Measurements from ENCODE around the gene FUT8. TPM values are rescaled to one million over a fixed set of nuclear protein-coding genes. Genes with fewer than 3 reads are reported as not detected.

FUT8 gene
- total and polyA plus RNA-seq, 2 of the 8 experiments (the other 6 are each of a cell fraction or from before 2014, with no cell fraction given): 10.5 to 25.1 TPM

DNA sequence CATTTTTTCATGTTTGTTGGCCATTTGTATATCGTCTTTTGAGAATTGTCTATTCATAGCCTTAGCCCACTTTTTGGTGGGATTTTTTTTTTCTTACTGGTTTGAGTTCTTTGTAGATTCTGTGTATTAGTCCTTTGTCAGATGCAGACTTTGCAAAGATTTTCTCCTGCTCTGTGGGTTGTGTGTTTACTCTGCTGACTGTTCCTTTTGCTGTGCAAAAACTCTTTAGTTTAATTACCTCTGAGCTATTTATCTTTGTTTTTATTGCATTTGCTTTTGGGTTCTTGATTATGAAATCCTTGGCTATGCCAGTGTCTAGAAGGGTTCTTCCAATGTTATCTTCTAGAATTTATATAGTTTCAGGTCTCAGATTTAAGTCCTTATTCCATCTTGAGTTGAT is 220.0 kb downstream of the FUT8 start:
- CTCF ChIA-PET (ENCODE audit: partially characterized antibody): no interaction called here
- no peak for TF ChIP-seq EGR1 (IDR thresholded peaks at IDR 0.05; ENCODE audit: borderline replicate concordance, low read depth, low read length)
- TF ChIP-seq NRF1 (IDR thresholded peaks at IDR 0.05; ENCODE audit: low read depth, low read length): no peak
- TF ChIP-seq TAF1 (IDR thresholded peaks at IDR 0.05; ENCODE audit: low read depth, low read length): no peak
- TF ChIP-seq FOSL1 (IDR thresholded peaks at IDR 0.05; ENCODE audit: insufficient read depth, low read depth, low read length): no peak
- no peak for TF ChIP-seq TEAD4 (IDR thresholded peaks at IDR 0.05; ENCODE audit: low read depth, low read length)
- TF ChIP-seq, protein P1, sequence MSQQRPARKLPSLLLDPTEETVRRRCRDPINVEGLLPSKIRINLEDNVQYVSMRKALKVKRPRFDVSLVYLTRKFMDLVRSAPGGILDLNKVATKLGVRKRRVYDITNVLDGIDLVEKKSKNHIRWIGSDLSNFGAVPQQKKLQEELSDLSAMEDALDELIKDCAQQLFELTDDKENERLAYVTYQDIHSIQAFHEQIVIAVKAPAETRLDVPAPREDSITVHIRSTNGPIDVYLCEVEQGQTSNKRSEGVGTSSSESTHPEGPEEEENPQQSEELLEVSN (IDR thresholded peaks at IDR 0.05): no peak
- TF ChIP-seq, protein P2, sequence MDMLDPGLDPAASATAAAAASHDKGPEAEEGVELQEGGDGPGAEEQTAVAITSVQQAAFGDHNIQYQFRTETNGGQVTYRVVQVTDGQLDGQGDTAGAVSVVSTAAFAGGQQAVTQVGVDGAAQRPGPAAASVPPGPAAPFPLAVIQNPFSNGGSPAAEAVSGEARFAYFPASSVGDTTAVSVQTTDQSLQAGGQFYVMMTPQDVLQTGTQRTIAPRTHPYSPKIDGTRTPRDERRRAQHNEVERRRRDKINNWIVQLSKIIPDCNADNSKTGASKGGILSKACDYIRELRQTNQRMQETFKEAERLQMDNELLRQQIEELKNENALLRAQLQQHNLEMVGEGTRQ (IDR thresholded peaks at IDR 0.05; ENCODE audit: low read length): no peak
- TF ChIP-seq CBX8 (IDR thresholded peaks at IDR 0.05; ENCODE audit: borderline replicate concordance, low read depth, low read length): no peak
- TF ChIP-seq BACH1 (IDR thresholded peaks at IDR 0.05; ENCODE audit: low read length): no peak
- TF ChIP-seq EP300 (IDR thresholded peaks at IDR 0.05; ENCODE audit: borderline replicate concordance in 1 of 2, low read depth in 2 of 2, low read length in 2 of 2): no peak
- TF ChIP-seq, protein P3, sequence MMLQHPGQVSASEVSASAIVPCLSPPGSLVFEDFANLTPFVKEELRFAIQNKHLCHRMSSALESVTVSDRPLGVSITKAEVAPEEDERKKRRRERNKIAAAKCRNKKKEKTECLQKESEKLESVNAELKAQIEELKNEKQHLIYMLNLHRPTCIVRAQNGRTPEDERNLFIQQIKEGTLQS (IDR thresholded peaks at IDR 0.05; ENCODE audit: insufficient read depth, low read depth, low read length): no peak
- TF ChIP-seq GTF2F1 (IDR thresholded peaks at IDR 0.05; ENCODE audit: borderline replicate concordance, low read depth, low read length): no peak

More for the DNA sequence above, 220.0 kb downstream of the FUT8 start:
- no peak overlapping the region for H2BK120ac ChIP-seq (replicated peaks; ENCODE audit: low read depth, low read length)
- 100% methylated on average over 1 of the region's 1 CpG; no CpG with 5 or more reads in 1 of the 2 experiments for WGBS, 2 experiments (ENCODE audit: extremely low coverage in 1 of 2, insufficient coverage in 1 of 2, insufficient read length in 1 of 2, insufficient replicate concordance in 2 of 2, low coverage in 1 of 2, low lambda C conversion rate in 2 of 2, missing lambda C conversion rate in 1 of 2)
- H3K27ac ChIP-seq (ENCODE audit: low read depth, low read length): no peak overlapping the region
- no peak overlapping the region for H4K5ac ChIP-seq (ENCODE audit: insufficient read length, low read depth, low read length)
- no peak overlapping the region for H3K4me2 ChIP-seq (ENCODE audit: insufficient read depth in 1 of 2, low read depth in 2 of 2, low read length in 2 of 2)
- no peak overlapping the region for H3K14ac ChIP-seq (ENCODE audit: insufficient read length)
- no peaks in the 10 kb centered on the region for H3K27me3 ChIP-seq (replicated peaks in 1 of 4; ENCODE audit: control insufficient read depth in 3 of 4, extremely low read depth in 1 of 4, insufficient read depth in 3 of 4, low read length in 3 of 4)
- H3K9ac ChIP-seq (replicated peaks in 1 of 4; ENCODE audit: extremely low read depth in 1 of 4, low read depth in 3 of 4, low read length in 3 of 4): no peak overlapping the region
- POLR2A ChIA-PET (ENCODE audit: partially characterized antibody): no interaction called here
- no peak overlapping the region for H2BK12ac ChIP-seq (ENCODE audit: low read depth, low read length)
- H2AFZ ChIP-seq (ENCODE audit: low read length): no peak overlapping the region
- no peaks in the 10 kb centered on the region for H3K79me1 ChIP-seq (ENCODE audit: low read depth, low read length)
- H4K20me1 ChIP-seq (replicated peaks in 1 of 2; ENCODE audit: control insufficient read depth in 1 of 2, insufficient read depth in 2 of 2, low read length in 2 of 2): no peaks in the 10 kb centered on the region
- no peak overlapping the region for H3K4ac ChIP-seq (replicated peaks; ENCODE audit: insufficient read length, low read depth, low read length)
- H3K36me3 ChIP-seq (ENCODE audit: control insufficient read depth in 2 of 4, insufficient read depth in 4 of 4, low read length in 3 of 4): no peaks in the 10 kb centered on the region
- no peaks in the 10 kb centered on the region for H3K4me1 ChIP-seq (replicated peaks in 1 of 4; ENCODE audit: control insufficient read depth in 3 of 4, insufficient read depth in 4 of 4, low read length in 3 of 4)
- no peak overlapping the region for H4K91ac ChIP-seq (replicated peaks; ENCODE audit: insufficient read length, low read length)
- no peak for FAIRE-seq
- no peak overlapping the region for H2BK15ac ChIP-seq (ENCODE audit: low read length)
- no peak overlapping the region for H3K4me3 ChIP-seq (ENCODE audit: extremely low read depth in 1 of 4, insufficient read depth in 2 of 4, low read depth in 3 of 4, low read length in 4 of 4)
- no peak overlapping the region for H4K8ac ChIP-seq (ENCODE audit: extremely low read depth, insufficient read depth, low read length)
- no peak overlapping the region for H3K18ac ChIP-seq (ENCODE audit: extremely low read depth, low read length)
- H3K9me3 ChIP-seq (ENCODE audit: insufficient read depth in 2 of 2, low read depth in 1 of 2, low read length in 1 of 2): peaks cover 0 to 5% of the 10 kb centered on the region in 2 experiments; a peak in 1 of 4 replicates
- DNase-seq (ENCODE audit: low read depth in 1 of 2, low spot score in 2 of 2): no peak
- H3K23ac ChIP-seq (ENCODE audit: insufficient read length): no peak overlapping the region
- H3K56ac ChIP-seq (replicated peaks; ENCODE audit: insufficient read length, low read depth, low read length): no peak overlapping the region
- H2BK5ac ChIP-seq (ENCODE audit: low read depth, low read length): no peak overlapping the region
- H3K23me2 ChIP-seq (ENCODE audit: low read depth, low read length): no peaks in the 10 kb centered on the region
- no peaks in the 10 kb centered on the region for H3K79me2 ChIP-seq (ENCODE audit: control insufficient read depth in 1 of 2, insufficient read depth in 2 of 2, low read length in 2 of 2)
- no peak overlapping the region for H2AK5ac ChIP-seq (ENCODE audit: low read depth, low read length)
- no peak overlapping the region for H2BK20ac ChIP-seq (ENCODE audit: low read length)

All from H1 (cell line).